Measurements from ENCODE around the gene HNF4A.

HNF4A gene

GRCh38 chr20:44475694-44476560, 120.4 kb downstream of the HNF4A start, which contains the start of gene TTPAL (continued):
- TF ChIP-seq ZNF24 (tag by site-specific recombination; IDR thresholded peaks at IDR 0.05) (peak; percentile 23; the same call in 1 of the 2 replicates), ZNF580 (tag by site-specific recombination; IDR thresholded peaks at IDR 0.05) (no peak), ZNF76 (tag by site-specific recombination; IDR thresholded peaks at IDR 0.05; ENCODE audit: borderline replicate concordance, low read depth) (peak; percentile 68; the same call in 1 of the 2 replicates), ZNF16 (tag by site-specific recombination; IDR thresholded peaks at IDR 0.05; ENCODE audit: low read depth) (no peak), OSR2 (tag by site-specific recombination; IDR thresholded peaks at IDR 0.05) (0 out of 2 replicates have a peak, but pooled peaks have one; percentile 22), ZBTB8A (tag by site-specific recombination; IDR thresholded peaks at IDR 0.05) (peak; percentile 70), SP3 (tag by site-specific recombination; IDR thresholded peaks at IDR 0.05) (peak; percentile 71), ZNF362 (tag by site-specific recombination; IDR thresholded peaks at IDR 0.05) (no peak), TSHZ1 (tag by site-specific recombination; IDR thresholded peaks at IDR 0.05; ENCODE audit: borderline replicate concordance) (0 out of 2 replicates have a peak, but pooled peaks have one; percentile 40), ZNF843 (tag by site-specific recombination; IDR thresholded peaks at IDR 0.05) (peak; percentile 65; the same call in 1 of the 2 replicates), ZNF830 (tag by site-specific recombination; IDR thresholded peaks at IDR 0.05; ENCODE audit: low read depth) (no peak), KLF1 (tag by site-specific recombination; IDR thresholded peaks at IDR 0.05) (peak; percentile 83), ZNF140 (tag by site-specific recombination; IDR thresholded peaks at IDR 0.05) (no peak), ZFP37 (tag by site-specific recombination; IDR thresholded peaks at IDR 0.05) (0 out of 2 replicates have a peak, but pooled peaks have one; percentile 60), GLIS2 (tag by site-specific recombination; IDR thresholded peaks at IDR 0.05) (peak; percentile 56), REPIN1 (tag by site-specific recombination; IDR thresholded peaks at IDR 0.05; ENCODE audit: low read depth) (peak; percentile 67; the same call in 1 of the 2 replicates), ZNF501 (tag by site-specific recombination; IDR thresholded peaks at IDR 0.05) (peak; percentile 62; the same call in 1 of the 2 replicates), ZIC2 (tag by site-specific recombination; IDR thresholded peaks at IDR 0.05) (peak; percentile 83), MZF1 (tag by site-specific recombination; IDR thresholded peaks at IDR 0.05; ENCODE audit: borderline replicate concordance) (no peak), ZFP69B (tag by site-specific recombination; IDR thresholded peaks at IDR 0.05) (peak; percentile 62; the same call in 1 of the 2 replicates), ZNF121 (tag by site-specific recombination; IDR thresholded peaks at IDR 0.05) (no peak), ZBTB6 (tag by site-specific recombination; IDR thresholded peaks at IDR 0.05) (no peak), ZNF677 (tag by site-specific recombination; IDR thresholded peaks at IDR 0.05) (no peak), ZSCAN30 (tag by site-specific recombination; IDR thresholded peaks at IDR 0.05) (peak; percentile 61), BCL11A (tag by site-specific recombination; IDR thresholded peaks at IDR 0.05; ENCODE audit: low read depth) (no peak), ZNF324 (tag by site-specific recombination; IDR thresholded peaks at IDR 0.05) (0 out of 2 replicates have a peak, but pooled peaks have one; percentile 28)
- TF ChIP-seq, protein P1, sequence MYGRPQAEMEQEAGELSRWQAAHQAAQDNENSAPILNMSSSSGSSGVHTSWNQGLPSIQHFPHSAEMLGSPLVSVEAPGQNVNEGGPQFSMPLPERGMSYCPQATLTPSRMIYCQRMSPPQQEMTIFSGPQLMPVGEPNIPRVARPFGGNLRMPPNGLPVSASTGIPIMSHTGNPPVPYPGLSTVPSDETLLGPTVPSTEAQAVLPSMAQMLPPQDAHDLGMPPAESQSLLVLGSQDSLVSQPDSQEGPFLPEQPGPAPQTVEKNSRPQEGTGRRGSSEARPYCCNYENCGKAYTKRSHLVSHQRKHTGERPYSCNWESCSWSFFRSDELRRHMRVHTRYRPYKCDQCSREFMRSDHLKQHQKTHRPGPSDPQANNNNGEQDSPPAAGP (tag by site-specific recombination; IDR thresholded peaks at IDR 0.05), result peak; percentile 86
- TF ChIP-seq, protein P2, sequence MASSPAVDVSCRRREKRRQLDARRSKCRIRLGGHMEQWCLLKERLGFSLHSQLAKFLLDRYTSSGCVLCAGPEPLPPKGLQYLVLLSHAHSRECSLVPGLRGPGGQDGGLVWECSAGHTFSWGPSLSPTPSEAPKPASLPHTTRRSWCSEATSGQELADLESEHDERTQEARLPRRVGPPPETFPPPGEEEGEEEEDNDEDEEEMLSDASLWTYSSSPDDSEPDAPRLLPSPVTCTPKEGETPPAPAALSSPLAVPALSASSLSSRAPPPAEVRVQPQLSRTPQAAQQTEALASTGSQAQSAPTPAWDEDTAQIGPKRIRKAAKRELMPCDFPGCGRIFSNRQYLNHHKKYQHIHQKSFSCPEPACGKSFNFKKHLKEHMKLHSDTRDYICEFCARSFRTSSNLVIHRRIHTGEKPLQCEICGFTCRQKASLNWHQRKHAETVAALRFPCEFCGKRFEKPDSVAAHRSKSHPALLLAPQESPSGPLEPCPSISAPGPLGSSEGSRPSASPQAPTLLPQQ (tag by site-specific recombination; IDR thresholded peaks at IDR 0.05), result peak; percentile 76; the same call in 1 of the 2 replicates
